ENCODE data around the gene ILKAP. TPM values are rescaled to one million over a fixed set of nuclear protein-coding genes. Genes with fewer than 3 reads are reported as not detected.
A peak's percentile ranks its signal among the peaks of the same experiment; 100 is the strongest.

The ILKAP gene
- total RNA-seq, 2 experiments from 2014 or later: 42.1 to 43.3 TPM

GRCh38 chr2:238203973-238204683 lies 633 bp upstream of the ILKAP start:
- no peak for DNase-seq
- CTCF ChIA-PET: interaction anchor here (2.1 kb wide), 1 partner anchor 59 kb away, joined by 8 read pairs; no protein-coding TSS in a partner anchor
- H3K4me1 Mint-ChIP-seq (ENCODE audit: low read depth): peaks cover 29% of the 10 kb centered on the region
- no peak for TF ChIP-seq CTCF (IDR thresholded peaks at IDR 0.05)
- intact Hi-C loops (cut with micrococcal nuclease): no loop called here
- H3K36me3 Mint-ChIP-seq (ENCODE audit: low read depth): peaks cover 16% of the 10 kb centered on the region
- H3K27ac Mint-ChIP-seq: peak overlapping the region; percentile 80
- POLR2A ChIA-PET: interaction anchor here (0.6 to 2.1 kb wide), 4 partner anchors 9 to 1766 kb away, joined by 3 to 8 read pairs (median 4); partner anchors contain the start of gene PER2
- H3K4me3 Mint-ChIP-seq: peak overlapping the region; percentile 73
- peak; percentile 9 for ATAC-seq
- H3K27me3 Mint-ChIP-seq: no peaks in the 10 kb centered on the region
- H3K9me3 Mint-ChIP-seq: no peaks in the 10 kb centered on the region

- ChIA-PET POLR2A (interaction anchor here (0.7 to 2.8 kb wide), 7 partner anchors 9 to 270 kb away, joined by 3 to 8 read pairs (median 3); partner anchors contain the start of gene PER2), CTCF (interaction anchor here (0.7 to 2.5 kb wide), 6 partner anchors 10 to 866 kb away, joined by 3 to 13 read pairs (median 4); partner anchors contain the start of gene ERFE)
- TF ChIP-seq CTCF (IDR thresholded peaks at IDR 0.05): no peak
- no peak for ATAC-seq
- H3K4me1 Mint-ChIP-seq (ENCODE audit: low read depth): peaks cover 41% of the 10 kb centered on the region
- DNase-seq: peak; percentile 46
- intact Hi-C loops (cut with micrococcal nuclease): no loop called here
- peak overlapping the region; percentile 86 for H3K27ac Mint-ChIP-seq
- H3K4me3 Mint-ChIP-seq: peak overlapping the region; percentile 84
- H3K36me3 Mint-ChIP-seq (ENCODE audit: low read depth): peaks cover 17% of the 10 kb centered on the region
- no peaks in the 10 kb centered on the region for H3K27me3 Mint-ChIP-seq
- no peaks in the 10 kb centered on the region for H3K9me3 Mint-ChIP-seq
Measured at GRCh38 chr2:238202326-238203093, 985 bp downstream of the ILKAP start.

- H3K9me3 Mint-ChIP-seq: no peaks in the 10 kb centered on the region
- ATAC-seq (no peak), DNase-seq (no peak)
- ChIA-PET POLR2A (interaction anchor here (1.3 kb wide), 1 partner anchor 10 kb away, joined by 4 read pairs; no protein-coding TSS in a partner anchor), CTCF (no interaction called here)
- H3K36me3 Mint-ChIP-seq (ENCODE audit: low read depth): peaks cover 55% of the 10 kb centered on the region
- intact Hi-C loops (cut with micrococcal nuclease): no loop called here
- H3K4me3 Mint-ChIP-seq: no peak overlapping the region
- H3K4me1 Mint-ChIP-seq (ENCODE audit: low read depth): peaks cover under 1% of the 10 kb centered on the region
- no peak for TF ChIP-seq CTCF (IDR thresholded peaks at IDR 0.05)
- no peak overlapping the region for H3K27ac Mint-ChIP-seq
- no peaks in the 10 kb centered on the region for H3K27me3 Mint-ChIP-seq
Measured at GRCh38 chr2:238190445-238190844, 13.1 kb downstream of the ILKAP start.

GRCh38 chr2:238187618-238188548 lies 15.6 kb downstream of the ILKAP start:
- H3K27ac Mint-ChIP-seq: no peak overlapping the region
- H3K4me1 Mint-ChIP-seq (ENCODE audit: low read depth): peaks cover 11% of the 10 kb centered on the region
- intact Hi-C loops (cut with micrococcal nuclease): no loop called here
- ChIA-PET CTCF (no interaction called here), POLR2A (interaction anchor here (0.8 to 1.5 kb wide), 3 partner anchors 8 to 14 kb away, joined by 3 read pairs; no protein-coding TSS in a partner anchor)
- no peaks in the 10 kb centered on the region for H3K9me3 Mint-ChIP-seq
- no peak overlapping the region for H3K4me3 Mint-ChIP-seq
- ATAC-seq (no peak), DNase-seq (no peak)
- no peak for TF ChIP-seq CTCF (IDR thresholded peaks at IDR 0.05)
- H3K36me3 Mint-ChIP-seq (ENCODE audit: low read depth): peaks cover 65% of the 10 kb centered on the region
- no peaks in the 10 kb centered on the region for H3K27me3 Mint-ChIP-seq

All from activated CD8-positive, alpha-beta T cell treated with anti-CD3 and anti-CD28 coated beads for 36 hours (primary cell).